Stimulated activated CD4-positive, alpha-beta T cell treated with anti-CD3 and anti-CD28 coated beads, Interleukin-15, amount 100 ng/mL, for 1 hour (primary cell): Measurements from ENCODE around the gene KLHL29.

Experiments
- DNase-seq, 2 donors: peaks; one replicate each; pipeline ENCODE4 v3.0.0-alpha.2; 2020; ENCODE audit warnings: low read depth in 1 of 2, low spot score in 1 of 2

Gene KLHL29

GRCh38 chr2:23491591-23492336 is 106.8 kb downstream of the KLHL29 start:
- no peak for DNase-seq

- DNase-seq, result no peak
Measured at GRCh38 chr2:23492337-23492675, 107.3 kb downstream of the KLHL29 start.

DNA sequence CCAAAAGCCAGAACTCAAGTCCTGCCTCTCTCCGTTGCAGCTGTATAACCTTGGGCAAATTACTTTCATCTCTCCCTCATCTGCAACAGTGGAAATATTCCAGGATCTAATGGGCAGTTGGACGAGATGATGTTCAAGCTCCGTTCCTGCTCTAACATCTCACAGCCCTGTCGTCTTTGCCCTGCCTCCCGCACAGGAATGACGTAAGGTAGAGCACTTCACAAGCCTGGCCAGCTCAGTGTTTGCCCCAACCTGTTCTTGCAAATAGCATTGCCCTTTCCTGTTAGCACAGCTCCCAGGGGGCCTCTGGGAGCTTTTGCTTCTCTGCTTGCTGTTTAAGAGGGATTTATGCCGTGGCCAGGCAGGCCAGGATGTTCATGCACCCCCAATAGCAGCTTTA is 107.9 kb downstream of the KLHL29 start:
- no peak for DNase-seq

DNA sequence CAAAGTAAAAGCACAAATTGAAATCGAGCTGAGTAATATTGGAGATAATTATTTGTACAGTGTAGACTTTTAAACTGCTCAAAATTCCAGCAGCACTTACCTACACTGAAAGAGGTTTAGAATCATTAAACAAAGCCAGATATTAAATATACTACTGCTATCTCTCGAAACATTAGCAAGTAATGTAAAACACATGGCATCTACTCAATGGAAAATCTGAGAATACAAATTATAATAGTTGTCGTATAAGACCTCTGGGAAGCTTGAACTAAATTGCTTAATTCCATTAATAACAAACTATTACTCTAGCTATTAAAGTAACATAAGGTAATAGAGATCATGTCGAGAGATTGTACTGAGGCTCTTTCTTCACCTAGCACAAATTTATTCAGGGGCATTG is 108.9 kb downstream of the KLHL29 start:
- no peak for DNase-seq

DNA sequence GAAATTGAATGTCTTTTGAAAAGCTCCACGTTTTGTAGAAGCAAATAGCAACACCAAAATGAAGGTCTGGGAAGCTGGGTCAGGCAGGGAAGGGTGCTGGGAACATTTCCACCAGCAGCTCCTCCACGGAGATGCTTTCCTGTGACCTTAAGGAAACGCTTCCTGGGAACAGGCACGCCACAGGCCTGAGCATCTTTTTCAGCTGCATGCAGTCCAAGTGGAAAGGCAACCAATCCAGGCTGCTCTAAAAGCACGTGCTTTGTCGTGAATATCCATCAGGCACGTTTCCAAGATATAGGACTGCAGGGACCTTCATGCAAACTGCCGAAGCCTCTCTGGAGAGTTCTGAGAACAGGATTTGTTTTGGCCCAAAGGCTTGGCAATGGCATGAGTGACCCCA is 109.3 kb downstream of the KLHL29 start:
- no peak for DNase-seq

DNA sequence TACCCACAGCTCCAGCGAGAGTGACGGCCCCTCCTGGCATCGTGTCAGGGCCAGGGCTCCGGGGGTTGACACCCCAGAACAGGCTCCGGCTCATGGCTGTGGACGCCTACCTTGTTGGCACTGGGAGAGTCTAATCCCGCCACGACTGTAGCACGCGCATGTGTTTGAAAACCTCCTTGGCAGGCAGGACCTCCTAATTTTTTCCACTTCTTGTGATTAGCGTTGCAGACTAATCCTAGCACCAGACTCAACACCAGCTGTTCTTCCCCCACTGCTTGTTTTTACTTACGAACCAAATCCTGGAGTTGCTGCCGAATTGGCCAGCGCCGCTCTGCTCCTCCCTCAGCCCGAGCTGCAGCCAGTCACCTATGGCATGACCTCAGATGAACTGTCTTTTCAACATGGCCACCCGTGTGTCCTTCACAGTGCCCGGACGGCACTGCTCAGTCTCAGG is 110.7 kb downstream of the KLHL29 start:
- DNase-seq, result no peak

- DNase-seq, result no peak
Measured at GRCh38 chr2:23496456-23496855, 111.5 kb downstream of the KLHL29 start.

DNA sequence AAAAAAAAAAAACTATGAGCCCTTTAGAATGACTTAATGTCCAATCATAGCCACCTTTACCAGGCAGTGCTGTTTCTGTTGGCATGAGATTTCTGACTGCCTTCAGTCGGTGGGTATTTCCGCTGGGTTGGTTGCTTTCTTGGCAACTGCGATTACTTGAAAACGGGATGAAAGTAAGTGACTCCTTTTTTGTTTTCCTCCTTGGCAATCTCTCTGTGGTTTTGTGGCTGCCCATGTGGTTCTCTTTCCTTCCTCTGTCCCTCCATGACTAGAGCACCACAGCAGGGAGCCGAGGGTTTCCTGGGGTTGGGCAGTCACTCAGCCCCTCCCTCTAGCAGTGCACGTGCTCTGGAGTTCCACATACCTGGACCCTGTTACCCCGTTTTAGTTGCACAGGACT is 112.1 kb downstream of the KLHL29 start:
- no peak for DNase-seq

DNA sequence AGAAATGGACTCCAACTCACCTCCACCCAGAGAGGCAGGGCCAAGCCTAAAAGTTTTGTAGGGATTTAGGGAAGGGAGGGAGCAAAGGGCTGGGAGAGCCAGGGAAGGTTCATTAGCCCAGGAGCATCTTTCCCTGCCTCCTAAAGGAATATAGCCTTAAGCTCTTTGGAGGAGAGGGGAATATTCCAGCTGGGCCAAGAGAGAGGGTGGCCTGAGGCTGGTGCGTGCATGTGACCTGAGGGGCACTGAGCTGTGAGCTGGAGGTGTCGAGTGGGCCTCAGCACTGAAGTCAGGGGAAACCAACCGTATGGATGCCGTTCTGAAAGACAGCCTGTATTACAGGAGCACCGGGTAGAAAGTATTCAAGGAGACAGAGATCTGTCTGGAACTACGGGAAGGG is 112.6 kb downstream of the KLHL29 start:
- DNase-seq, result no peak

DNA sequence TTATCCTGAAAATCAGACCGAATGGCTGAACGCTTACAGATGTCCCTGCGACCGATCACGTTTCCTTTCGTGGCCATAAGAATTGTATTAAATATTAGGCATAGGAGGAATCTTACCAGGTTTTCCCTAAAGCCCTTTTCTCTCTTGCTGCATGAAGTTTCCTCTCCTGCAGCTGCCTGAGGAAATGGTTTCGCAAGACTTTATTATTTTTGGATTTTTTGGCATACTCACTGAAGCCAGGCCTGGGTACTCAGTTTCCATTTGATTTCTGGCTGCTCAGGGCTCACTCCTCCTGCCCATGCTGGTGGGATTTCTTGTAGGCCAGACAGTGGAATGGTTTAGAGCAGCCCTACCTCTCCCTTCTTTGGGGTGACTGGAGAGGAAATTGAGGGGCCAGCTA is 114.0 kb downstream of the KLHL29 start:
- DNase-seq, result no peak

DNA sequence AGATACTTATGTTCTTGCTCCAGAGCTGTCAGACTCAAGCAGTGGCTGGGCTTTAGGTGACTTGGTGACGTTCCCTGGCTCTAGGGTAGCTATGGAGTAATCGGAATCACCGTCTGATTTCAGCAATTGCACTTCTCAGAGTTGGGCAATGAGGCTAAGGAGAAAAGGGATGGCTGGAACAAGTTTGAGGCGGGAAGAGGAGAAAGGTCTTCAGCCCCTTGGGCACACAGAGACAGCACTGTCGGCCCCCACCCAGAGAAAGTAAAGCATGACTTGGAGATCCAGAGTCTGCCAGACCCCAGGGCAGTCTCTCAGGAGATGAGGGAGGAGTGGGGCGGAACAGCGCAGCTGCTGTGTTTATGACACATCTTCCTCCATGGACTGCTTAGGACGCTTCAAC is 114.5 kb downstream of the KLHL29 start:
- DNase-seq, result no peak

DNA sequence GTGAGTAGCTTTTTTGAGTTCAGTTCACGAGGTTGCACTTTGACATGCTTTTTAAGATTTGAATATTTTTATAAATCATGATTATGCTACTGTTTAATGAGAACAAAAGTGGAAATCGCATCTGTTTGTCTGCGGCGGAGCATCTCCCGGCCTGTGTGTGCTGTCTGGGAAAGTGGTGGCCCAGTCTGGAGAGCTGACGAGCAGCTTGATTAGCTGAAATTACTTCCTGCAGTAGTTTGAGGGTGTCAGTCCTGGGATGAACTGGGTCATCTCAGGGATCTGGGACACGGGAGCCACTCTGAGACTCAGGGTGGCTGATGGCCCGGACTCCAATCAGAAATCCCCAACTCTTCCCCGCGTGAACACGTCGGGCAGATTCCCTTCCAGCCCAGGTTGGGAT is 115.9 kb downstream of the KLHL29 start:
- DNase-seq, result no peak

- no peak for DNase-seq
Measured at GRCh38 chr2:23502096-23502495, 117.1 kb downstream of the KLHL29 start.

DNA sequence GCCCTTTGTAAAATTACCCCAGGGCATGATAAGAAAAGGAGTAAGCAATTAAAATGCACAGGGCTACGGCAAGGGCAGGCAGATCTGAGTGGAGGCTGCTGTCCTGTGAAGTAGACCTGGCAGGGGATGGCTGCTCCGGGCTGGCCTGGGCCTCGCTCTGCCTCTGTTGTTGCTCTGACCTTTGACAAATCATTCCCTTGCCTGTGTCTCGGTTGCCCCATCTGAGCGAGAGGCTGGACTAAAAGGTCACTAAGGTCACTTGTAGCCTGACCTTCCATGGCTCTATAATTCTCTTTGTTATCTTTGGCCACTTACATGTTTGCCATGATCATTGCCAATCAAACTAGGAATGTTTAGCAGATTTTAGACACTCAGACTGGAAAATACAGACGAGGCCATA is 118.1 kb downstream of the KLHL29 start:
- no peak for DNase-seq

- no peak for DNase-seq
Measured at GRCh38 chr2:23503682-23504081, 118.7 kb downstream of the KLHL29 start.

DNA sequence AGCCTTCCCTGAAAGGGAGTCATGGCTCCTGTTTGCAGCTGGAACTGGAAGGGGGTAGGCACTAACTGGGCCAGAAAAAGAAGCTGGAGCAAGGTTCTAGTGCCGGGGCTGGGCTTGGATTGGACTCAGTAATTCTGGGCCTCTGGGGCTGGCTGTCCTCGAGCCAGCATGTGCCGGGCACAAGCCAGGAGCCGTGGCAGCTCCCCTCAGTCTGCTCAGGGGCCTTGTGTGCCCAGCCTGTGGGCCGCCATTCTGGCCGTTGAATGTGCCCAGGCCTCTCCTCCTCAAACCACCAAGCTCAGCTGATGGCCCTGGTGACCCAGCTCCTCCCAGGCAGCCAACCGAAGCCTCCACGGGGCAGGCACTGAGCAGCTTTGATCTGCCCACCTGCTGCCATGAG is 119.6 kb downstream of the KLHL29 start:
- no peak for DNase-seq

- DNase-seq, result no peak
Measured at GRCh38 chr2:23505218-23505983, 120.4 kb downstream of the KLHL29 start.

DNA sequence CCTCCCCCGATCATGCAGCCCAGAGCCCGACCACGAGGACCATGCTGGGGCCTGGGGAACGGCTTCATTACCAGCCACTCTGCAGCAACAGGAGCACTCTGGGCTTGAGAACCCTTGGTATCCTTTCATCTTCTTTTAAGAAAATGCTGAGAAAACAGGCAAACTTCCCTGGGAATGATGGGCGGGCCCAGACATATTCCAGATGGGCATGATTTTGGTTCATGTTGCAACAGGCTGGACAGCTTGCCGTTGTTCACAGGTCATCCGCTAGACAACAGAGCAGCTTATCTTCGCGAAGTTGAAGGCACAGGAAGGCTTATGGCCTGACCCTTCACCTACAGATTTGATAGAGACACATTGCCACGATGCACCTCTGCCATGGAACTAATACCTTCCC is 121.0 kb downstream of the KLHL29 start:
- no peak for DNase-seq

GRCh38 chr2:23506531-23507266 is 121.7 kb downstream of the KLHL29 start:
- DNase-seq, result no peak

DNA sequence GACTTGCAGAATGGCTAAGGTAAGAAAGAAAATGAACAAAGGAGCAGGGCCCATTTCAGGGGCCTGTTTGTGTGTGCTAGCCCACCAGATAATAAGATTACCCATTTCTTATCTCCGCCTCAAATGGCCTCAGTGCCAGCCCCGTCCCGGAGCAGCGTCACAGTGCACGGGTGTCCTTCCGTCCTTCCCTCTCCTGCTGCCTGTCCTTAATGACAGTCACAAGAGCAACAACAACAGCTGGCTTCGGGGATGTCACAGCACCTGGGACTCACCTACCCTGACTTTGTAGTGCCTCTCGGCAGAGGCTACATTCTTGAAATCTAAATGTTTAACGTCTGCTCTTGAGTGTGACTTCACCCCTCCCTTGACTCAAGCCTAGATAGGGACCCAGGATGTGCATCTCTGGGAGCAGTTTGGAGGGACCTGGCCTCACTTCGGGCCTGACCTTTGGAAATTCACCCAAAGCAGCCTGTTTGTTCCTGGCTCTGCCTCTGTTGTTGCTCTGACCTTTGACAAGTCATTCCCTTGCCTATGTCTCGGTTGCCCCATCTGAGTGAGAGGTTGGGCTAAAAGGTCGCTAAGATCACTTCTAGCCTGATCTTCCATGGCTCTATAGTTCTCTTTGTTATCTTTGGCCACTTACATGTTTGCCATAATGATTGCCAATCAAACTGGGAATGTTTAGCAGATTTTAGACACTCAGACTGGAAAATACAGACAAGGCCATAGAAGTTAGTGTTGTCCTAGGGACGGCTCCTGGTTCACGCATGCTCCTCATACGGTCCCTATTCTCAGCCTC is 122.5 kb downstream of the KLHL29 start:
- no peak for DNase-seq

DNA sequence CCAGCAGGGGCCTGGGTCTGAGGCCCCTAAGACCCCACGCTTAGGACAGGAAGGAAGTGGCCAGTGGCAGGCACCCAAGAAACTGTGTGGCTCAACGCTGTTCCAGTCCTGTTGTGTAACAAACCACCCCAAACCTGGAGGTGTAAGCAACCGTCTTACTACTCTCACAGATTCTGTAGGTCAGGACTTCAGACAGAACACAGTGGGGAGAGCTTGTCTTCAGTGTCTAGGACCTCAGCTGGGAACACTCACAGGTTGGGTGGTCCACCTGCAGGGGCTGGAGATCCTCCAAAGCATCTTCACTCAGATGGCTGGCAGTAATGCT is 123.0 kb downstream of the KLHL29 start:
- no peak for DNase-seq
